GM23338 (cell line): Measurements from ENCODE around the gene MINK1. TPM values are rescaled to one million over a fixed set of nuclear protein-coding genes. Genes with fewer than 3 reads are reported as not detected.
A peak's percentile ranks its signal among the peaks of the same experiment; 100 is the strongest.

Source experiments
- ATAC-seq: fragments of 200-7000 bp; cut with Tn5 transposase; 3 replicates; pipeline ENCODE4 v1.9.1; 2020
- DNase-seq: peaks from one replicate; pipeline ENCODE4 v3.0.0-alpha.2; 2015; ENCODE audit warnings: low spot score
- H2AFZ ChIP-seq: fragments of 200-600 bp; sonication (generic); 2 replicates; pipeline ENCODE4 v1.8.0; 2016; ENCODE audit warnings: antibody characterized with exemption, mild to moderate bottlenecking, moderate library complexity
- H3F3A ChIP-seq: fragments of 200-600 bp; sonication (generic); replicated peaks from 2 replicates; pipeline ENCODE4 v1.8.0; 2017; ENCODE audit warnings: antibody characterized with exemption, mixed run types, low read depth
- H3K27ac ChIP-seq: fragments of 200-600 bp; sonication (generic); 2 replicates; pipeline ENCODE4 v1.6.1; 2016; ENCODE audit warnings: low read depth
- H3K27me3 ChIP-seq: fragments of 200-600 bp; sonication (generic); 2 replicates; pipeline ENCODE4 v1.8.0; 2016; ENCODE audit warnings: mild to moderate bottlenecking, mixed run types, moderate library complexity; ENCODE audit not compliant: insufficient read depth
- H3K36me3 ChIP-seq: fragments of 200-600 bp; sonication (generic); 2 replicates; pipeline ENCODE4 v1.8.0; 2016; ENCODE audit warnings: mild to moderate bottlenecking; ENCODE audit not compliant: insufficient read depth
- H3K4me1 ChIP-seq: fragments of 200-600 bp; sonication (generic); 2 replicates; pipeline ENCODE4 v1.8.0; 2016; ENCODE audit warnings: mild to moderate bottlenecking, moderate library complexity; ENCODE audit not compliant: insufficient read depth
- H3K4me2 ChIP-seq: fragments of 200-600 bp; sonication (generic); 2 replicates; pipeline ENCODE4 v1.7.1; 2017; ENCODE audit warnings: mixed run types
- H3K4me3 ChIP-seq: fragments of 200-600 bp; sonication (generic); 2 replicates; pipeline ENCODE4 v1.6.1; 2016; ENCODE audit warnings: mixed run types
- H3K79me2 ChIP-seq: fragments of 200-600 bp; sonication (generic); replicated peaks from 2 replicates; pipeline ENCODE4 v1.8.0; 2017; ENCODE audit warnings: mild to moderate bottlenecking; ENCODE audit not compliant: insufficient read depth
- H3K9me2 ChIP-seq: fragments of 200-600 bp; sonication (generic); 2 replicates; pipeline ENCODE4 v1.8.0; 2017; ENCODE audit not compliant: insufficient read depth
- H4K20me1 ChIP-seq: fragments of 200-600 bp; sonication (generic); replicated peaks from 2 replicates; pipeline ENCODE4 v1.8.0; 2017; ENCODE audit warnings: mild to moderate bottlenecking; ENCODE audit not compliant: insufficient read depth
- H3K27ac Mint-ChIP-seq: 2 replicates; pipeline ENCODE4 v1.8.0; 2020; ENCODE audit warnings: inconsistent platforms, mild to moderate bottlenecking, moderate library complexity, mixed read lengths
- H3K27me3 Mint-ChIP-seq: 3 replicates; pipeline ENCODE4 v1.8.0; 2022; ENCODE audit warnings: low read depth, mild to moderate bottlenecking, moderate library complexity, mixed read lengths, inconsistent platforms; ENCODE audit not compliant: insufficient read depth, poor library complexity
- H3K36me3 Mint-ChIP-seq: 3 replicates; pipeline ENCODE4 v1.8.0; 2021; ENCODE audit warnings: low read depth, mild to moderate bottlenecking, inconsistent platforms, moderate library complexity, mixed read lengths
- H3K4me1 Mint-ChIP-seq: 3 replicates; pipeline ENCODE4 v1.8.0; 2020; ENCODE audit warnings: mild to moderate bottlenecking, inconsistent platforms, mixed read lengths
- H3K4me3 Mint-ChIP-seq: 3 replicates; pipeline ENCODE4 v1.8.0; 2021; ENCODE audit warnings: moderate library complexity, mild to moderate bottlenecking, inconsistent platforms, mixed read lengths
- H3K9me3 Mint-ChIP-seq: 3 replicates; pipeline ENCODE4 v1.8.0; 2020; ENCODE audit warnings: moderate library complexity, mild to moderate bottlenecking, inconsistent platforms, mixed read lengths
- CREB1 ChIP-seq: fragments of 250-450 bp; sonication (Bioruptor Pico); IDR thresholded peaks from 2 replicates; pipeline ENCODE4 v1.5.0; 2020; ENCODE audit warnings: low read depth, mild to moderate bottlenecking, moderate library complexity
- EZH2 ChIP-seq: fragments of 200-600 bp; sonication (generic); IDR thresholded peaks from one replicate; pipeline ENCODE4 v1.8.0; 2017; ENCODE audit warnings: antibody characterized with exemption, mild to moderate bottlenecking, low read depth; ENCODE audit not compliant: unreplicated experiment
- EZH2phosphoT487 ChIP-seq: fragments of 200-600 bp; sonication (generic); IDR thresholded peaks from one replicate; pipeline ENCODE4 v1.8.1; 2018; ENCODE audit warnings: antibody characterized with exemption; ENCODE audit not compliant: unreplicated experiment
- REST ChIP-seq: IDR thresholded peaks from one replicate; pipeline ENCODE4 v1.6.1; 2018; ENCODE audit warnings: antibody characterized with exemption; ENCODE audit not compliant: unreplicated experiment
- ZNF114 ChIP-seq: fragments of 250-450 bp; sonication (Bioruptor Pico); IDR thresholded peaks from 2 replicates; pipeline ENCODE4 v1.5.0; 2020; ENCODE audit warnings: mild to moderate bottlenecking, moderate library complexity
- ZNF331 ChIP-seq: fragments of 250-450 bp; sonication (Bioruptor Pico); IDR thresholded peaks from 2 replicates; pipeline ENCODE4 v1.5.0; 2020; ENCODE audit warnings: low read depth, mild to moderate bottlenecking, moderate library complexity
- polyA plus RNA-seq: library from polyadenylated mRNA; unstranded; fragments of >200 nt; fragmentation: Nextera tagmentation; extraction: Ambion mirVana; gene quantifications from 2 replicates; pipeline ENCODE4 v1.2.1, GENCODE V29; 2016
- total RNA-seq: library from RNA; depleted of rRNA; stranded (reverse); fragments of >200 nt; shearing (Covaris generic); gene quantifications from 2 replicates; pipeline ENCODE4 v1.2.3, GENCODE V29; 2014
- TF ChIP-seq, protein P1 (sequence below): IDR thresholded peaks from 2 replicates; pipeline ENCODE4 v1.6.1; 2016; ENCODE audit warnings: antibody characterized with exemption
- TF ChIP-seq, protein P2 (sequence below): fragments of 250-450 bp; sonication (Bioruptor Pico); IDR thresholded peaks from 2 replicates; pipeline ENCODE4 v1.5.0; 2020; ENCODE audit warnings: mild to moderate bottlenecking, moderate library complexity

Gene MINK1
- total and polyA plus RNA-seq, 2 experiments from 2014 or later = 17.3 to 54.9 TPM

- no peaks in the 10 kb centered on the region for H4K20me1 ChIP-seq
- H3K27ac ChIP-seq = no peak overlapping the region
- Mint-ChIP-seq H3K27me3 (peaks cover 30% of the 10 kb centered on the region), H3K4me1 (peaks cover 19% of the 10 kb centered on the region), H3K27ac (no peak overlapping the region), H3K4me3 (0 out of 3 replicates have a peak overlapping the region, but pooled peaks have one; percentile 72), H3K36me3 (peaks cover 14% of the 10 kb centered on the region; the same call in 2 of the 3 replicates), H3K9me3 (no peaks in the 10 kb centered on the region)
- ATAC-seq (no peak), DNase-seq (no peak)
- H3K79me2 ChIP-seq = no peaks in the 10 kb centered on the region
- H3K4me1 ChIP-seq = 0 out of 2 replicates have a peak, but pooled peaks cover 5% of the 10 kb centered on the region
- H3K4me3 ChIP-seq = no peak overlapping the region
- TF ChIP-seq REST = no peak
- H3K9me2 ChIP-seq = no peaks in the 10 kb centered on the region
- H3K36me3 ChIP-seq = no peaks in the 10 kb centered on the region; the same call in 1 of the 2 replicates
- H3K4me2 ChIP-seq = peak overlapping the region; percentile 95; the same call in 1 of the 2 replicates
- H3K27me3 ChIP-seq = peaks cover 9% of the 10 kb centered on the region
- no peak overlapping the region for H2AFZ ChIP-seq
- peaks cover 37% of the 10 kb centered on the region for H3F3A ChIP-seq
These were observed 64.6 kb downstream of the MINK1 start for GRCh38 chr17:4897785-4898184.

DNA sequence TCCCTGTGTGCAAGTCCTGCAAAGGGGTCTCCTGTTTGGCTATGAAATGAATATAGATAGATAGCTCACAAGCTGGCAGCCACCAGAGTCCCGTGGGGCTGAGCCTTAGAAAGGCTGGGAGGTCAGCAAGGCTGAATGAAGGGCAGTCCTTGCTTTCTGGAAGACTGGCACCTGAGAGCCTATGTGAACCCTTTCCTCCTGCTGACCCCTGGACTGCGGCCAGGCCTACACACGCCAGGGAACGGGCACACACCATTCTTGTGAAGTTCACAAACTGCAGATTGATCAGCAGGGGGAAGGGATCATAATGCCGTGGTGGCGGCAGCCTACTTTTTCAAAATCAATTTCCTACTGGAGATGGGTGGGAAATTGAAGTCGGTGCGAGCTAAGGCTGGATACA, 65.2 kb downstream of the MINK1 start:
- ATAC-seq (no peak), DNase-seq (no peak)
- Histone ChIP-seq H3K9me2 (no peaks in the 10 kb centered on the region), H4K20me1 (no peaks in the 10 kb centered on the region), H3K4me1 (0 out of 2 replicates have a peak, but pooled peaks cover 5% of the 10 kb centered on the region), H3K4me2 (peak overlapping the region; percentile 95), H3K27me3 (peaks cover 9% of the 10 kb centered on the region), H3K36me3 (no peaks in the 10 kb centered on the region; the same call in 1 of the 2 replicates), H3F3A (peaks cover 37% of the 10 kb centered on the region), H3K4me3 (peak overlapping the region; percentile 77; the same call in 1 of the 2 replicates), H3K79me2 (no peaks in the 10 kb centered on the region), H3K27ac (no peak overlapping the region), H2AFZ (no peak overlapping the region)
- peaks cover 31% of the 10 kb centered on the region for H3K27me3 Mint-ChIP-seq
- H3K27ac Mint-ChIP-seq = peak overlapping the region; percentile 74; the same call in 1 of the 2 replicates
- H3K36me3 Mint-ChIP-seq = peaks cover 14% of the 10 kb centered on the region; the same call in 2 of the 3 replicates
- peaks cover 21% of the 10 kb centered on the region for H3K4me1 Mint-ChIP-seq
- H3K9me3 Mint-ChIP-seq = no peaks in the 10 kb centered on the region
- H3K4me3 Mint-ChIP-seq = peak overlapping the region; percentile 72
- TF ChIP-seq CREB1 (CRISPR knock-in tag) (no peak), EZH2 (no peak), ZNF331 (no peak), ZNF114 (CRISPR knock-in tag) (no peak), EZH2phosphoT487 (no peak)
- TF ChIP-seq, protein P1, sequence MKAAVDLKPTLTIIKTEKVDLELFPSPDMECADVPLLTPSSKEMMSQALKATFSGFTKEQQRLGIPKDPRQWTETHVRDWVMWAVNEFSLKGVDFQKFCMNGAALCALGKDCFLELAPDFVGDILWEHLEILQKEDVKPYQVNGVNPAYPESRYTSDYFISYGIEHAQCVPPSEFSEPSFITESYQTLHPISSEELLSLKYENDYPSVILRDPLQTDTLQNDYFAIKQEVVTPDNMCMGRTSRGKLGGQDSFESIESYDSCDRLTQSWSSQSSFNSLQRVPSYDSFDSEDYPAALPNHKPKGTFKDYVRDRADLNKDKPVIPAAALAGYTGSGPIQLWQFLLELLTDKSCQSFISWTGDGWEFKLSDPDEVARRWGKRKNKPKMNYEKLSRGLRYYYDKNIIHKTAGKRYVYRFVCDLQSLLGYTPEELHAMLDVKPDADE = no peak
- TF ChIP-seq, protein P2, sequence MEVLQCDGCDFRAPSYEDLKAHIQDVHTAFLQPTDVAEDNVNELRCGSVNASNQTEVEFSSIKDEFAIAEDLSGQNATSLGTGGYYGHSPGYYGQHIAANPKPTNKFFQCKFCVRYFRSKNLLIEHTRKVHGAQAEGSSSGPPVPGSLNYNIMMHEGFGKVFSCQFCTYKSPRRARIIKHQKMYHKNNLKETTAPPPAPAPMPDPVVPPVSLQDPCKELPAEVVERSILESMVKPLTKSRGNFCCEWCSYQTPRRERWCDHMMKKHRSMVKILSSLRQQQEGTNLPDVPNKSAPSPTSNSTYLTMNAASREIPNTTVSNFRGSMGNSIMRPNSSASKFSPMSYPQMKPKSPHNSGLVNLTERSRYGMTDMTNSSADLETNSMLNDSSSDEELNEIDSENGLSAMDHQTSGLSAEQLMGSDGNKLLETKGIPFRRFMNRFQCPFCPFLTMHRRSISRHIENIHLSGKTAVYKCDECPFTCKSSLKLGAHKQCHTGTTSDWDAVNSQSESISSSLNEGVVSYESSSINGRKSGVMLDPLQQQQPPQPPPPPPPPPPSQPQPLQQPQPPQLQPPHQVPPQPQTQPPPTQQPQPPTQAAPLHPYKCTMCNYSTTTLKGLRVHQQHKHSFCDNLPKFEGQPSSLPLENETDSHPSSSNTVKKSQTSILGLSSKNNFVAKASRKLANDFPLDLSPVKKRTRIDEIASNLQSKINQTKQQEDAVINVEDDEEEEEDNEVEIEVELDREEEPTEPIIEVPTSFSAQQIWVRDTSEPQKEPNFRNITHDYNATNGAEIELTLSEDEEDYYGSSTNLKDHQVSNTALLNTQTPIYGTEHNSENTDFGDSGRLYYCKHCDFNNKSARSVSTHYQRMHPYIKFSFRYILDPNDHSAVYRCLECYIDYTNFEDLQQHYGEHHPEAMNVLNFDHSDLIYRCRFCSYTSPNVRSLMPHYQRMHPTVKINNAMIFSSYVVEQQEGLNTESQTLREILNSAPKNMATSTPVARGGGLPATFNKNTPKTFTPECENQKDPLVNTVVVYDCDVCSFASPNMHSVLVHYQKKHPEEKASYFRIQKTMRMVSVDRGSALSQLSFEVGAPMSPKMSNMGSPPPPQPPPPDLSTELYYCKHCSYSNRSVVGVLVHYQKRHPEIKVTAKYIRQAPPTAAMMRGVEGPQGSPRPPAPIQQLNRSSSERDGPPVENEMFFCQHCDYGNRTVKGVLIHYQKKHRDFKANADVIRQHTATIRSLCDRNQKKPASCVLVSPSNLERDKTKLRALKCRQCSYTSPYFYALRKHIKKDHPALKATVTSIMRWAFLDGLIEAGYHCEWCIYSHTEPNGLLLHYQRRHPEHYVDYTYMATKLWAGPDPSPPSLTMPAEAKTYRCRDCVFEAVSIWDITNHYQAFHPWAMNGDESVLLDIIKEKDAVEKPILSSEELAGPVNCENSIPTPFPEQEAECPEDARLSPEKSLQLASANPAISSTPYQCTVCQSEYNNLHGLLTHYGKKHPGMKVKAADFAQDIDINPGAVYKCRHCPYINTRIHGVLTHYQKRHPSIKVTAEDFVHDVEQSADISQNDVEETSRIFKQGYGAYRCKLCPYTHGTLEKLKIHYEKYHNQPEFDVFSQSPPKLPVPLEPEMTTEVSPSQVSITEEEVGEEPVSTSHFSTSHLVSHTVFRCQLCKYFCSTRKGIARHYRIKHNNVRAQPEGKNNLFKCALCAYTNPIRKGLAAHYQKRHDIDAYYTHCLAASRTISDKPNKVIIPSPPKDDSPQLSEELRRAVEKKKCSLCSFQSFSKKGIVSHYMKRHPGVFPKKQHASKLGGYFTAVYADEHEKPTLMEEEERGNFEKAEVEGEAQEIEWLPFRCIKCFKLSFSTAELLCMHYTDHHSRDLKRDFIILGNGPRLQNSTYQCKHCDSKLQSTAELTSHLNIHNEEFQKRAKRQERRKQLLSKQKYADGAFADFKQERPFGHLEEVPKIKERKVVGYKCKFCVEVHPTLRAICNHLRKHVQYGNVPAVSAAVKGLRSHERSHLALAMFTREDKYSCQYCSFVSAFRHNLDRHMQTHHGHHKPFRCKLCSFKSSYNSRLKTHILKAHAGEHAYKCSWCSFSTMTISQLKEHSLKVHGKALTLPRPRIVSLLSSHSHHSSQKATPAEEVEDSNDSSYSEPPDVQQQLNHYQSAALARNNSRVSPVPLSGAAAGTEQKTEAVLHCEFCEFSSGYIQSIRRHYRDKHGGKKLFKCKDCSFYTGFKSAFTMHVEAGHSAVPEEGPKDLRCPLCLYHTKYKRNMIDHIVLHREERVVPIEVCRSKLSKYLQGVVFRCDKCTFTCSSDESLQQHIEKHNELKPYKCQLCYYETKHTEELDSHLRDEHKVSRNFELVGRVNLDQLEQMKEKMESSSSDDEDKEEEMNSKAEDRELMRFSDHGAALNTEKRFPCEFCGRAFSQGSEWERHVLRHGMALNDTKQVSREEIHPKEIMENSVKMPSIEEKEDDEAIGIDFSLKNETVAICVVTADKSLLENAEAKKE (CRISPR knock-in tag) = no peak
